ENCODE results near the gene FCHSD2. TPM values are rescaled to one million over a fixed set of nuclear protein-coding genes. Genes with fewer than 3 reads are reported as not detected.

The FCHSD2 gene
- total and polyA plus RNA-seq, 2 donors (not counting 3 experiments of a cell fraction or from before 2014, with no cell fraction given), result 20.8 to 56.9 TPM

DNA sequence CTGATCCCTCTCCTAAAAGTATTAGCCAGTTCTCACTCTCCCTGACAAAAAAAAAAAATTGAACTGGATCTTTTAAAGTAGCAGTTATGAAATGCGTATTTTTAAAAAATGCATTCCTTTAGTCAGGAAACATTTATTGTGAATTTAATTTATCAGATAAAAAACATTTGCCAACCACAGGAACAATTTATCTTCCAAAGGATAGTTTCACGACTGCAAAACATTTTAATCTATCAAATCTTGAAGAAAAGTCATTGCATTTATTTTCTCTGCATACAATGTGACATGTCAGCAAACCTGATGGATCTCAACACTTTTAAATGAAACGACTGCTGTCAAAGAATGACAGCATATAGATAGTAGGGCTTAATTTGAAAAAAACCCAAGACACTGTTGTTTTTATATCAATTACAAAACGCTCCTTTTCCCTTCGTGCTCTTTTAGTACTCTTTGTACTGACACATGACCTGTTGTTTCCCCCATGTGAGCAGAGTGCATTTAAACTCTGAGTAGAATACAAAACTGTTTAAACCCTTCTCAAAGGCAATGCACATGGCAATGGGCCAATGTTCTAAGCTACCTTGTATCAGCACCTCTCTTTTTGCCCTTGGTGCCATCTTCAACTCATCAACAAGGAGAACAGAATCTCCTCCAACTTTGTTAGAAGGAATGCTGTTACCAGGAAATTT, 220.9 kb downstream of the FCHSD2 start:
- TF ChIP-seq, protein P1, sequence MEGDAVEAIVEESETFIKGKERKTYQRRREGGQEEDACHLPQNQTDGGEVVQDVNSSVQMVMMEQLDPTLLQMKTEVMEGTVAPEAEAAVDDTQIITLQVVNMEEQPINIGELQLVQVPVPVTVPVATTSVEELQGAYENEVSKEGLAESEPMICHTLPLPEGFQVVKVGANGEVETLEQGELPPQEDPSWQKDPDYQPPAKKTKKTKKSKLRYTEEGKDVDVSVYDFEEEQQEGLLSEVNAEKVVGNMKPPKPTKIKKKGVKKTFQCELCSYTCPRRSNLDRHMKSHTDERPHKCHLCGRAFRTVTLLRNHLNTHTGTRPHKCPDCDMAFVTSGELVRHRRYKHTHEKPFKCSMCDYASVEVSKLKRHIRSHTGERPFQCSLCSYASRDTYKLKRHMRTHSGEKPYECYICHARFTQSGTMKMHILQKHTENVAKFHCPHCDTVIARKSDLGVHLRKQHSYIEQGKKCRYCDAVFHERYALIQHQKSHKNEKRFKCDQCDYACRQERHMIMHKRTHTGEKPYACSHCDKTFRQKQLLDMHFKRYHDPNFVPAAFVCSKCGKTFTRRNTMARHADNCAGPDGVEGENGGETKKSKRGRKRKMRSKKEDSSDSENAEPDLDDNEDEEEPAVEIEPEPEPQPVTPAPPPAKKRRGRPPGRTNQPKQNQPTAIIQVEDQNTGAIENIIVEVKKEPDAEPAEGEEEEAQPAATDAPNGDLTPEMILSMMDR (IDR thresholded peaks at IDR 0.05; ENCODE audit: extremely low read depth in 1 of 2, insufficient read depth in 1 of 2, low read depth in 1 of 2, low read length in 2 of 2), result no peak
- no peak for TF ChIP-seq MYC (IDR thresholded peaks at IDR 0.05; ENCODE audit: low read depth, low read length)
- TF ChIP-seq GATA2 (IDR thresholded peaks at IDR 0.05; ENCODE audit: insufficient read depth, insufficient read length, low read depth, low read length), result no peak
- TF ChIP-seq POLR2AphosphoS5 (IDR thresholded peaks at IDR 0.05; ENCODE audit: insufficient read depth, low read depth, low read length), result no peak
- no peak for TF ChIP-seq FOS (IDR thresholded peaks at IDR 0.05; ENCODE audit: borderline replicate concordance, insufficient read depth, low read length)
- TF ChIP-seq POLR2A (IDR thresholded peaks at IDR 0.05; ENCODE audit: low read depth, low read length), result no peak
- TF ChIP-seq JUN (IDR thresholded peaks at IDR 0.05; ENCODE audit: borderline replicate concordance, insufficient read depth, insufficient read length, low read depth), result no peak
- TF ChIP-seq EZH2 (IDR thresholded peaks at IDR 0.05; ENCODE audit: borderline replicate concordance, low read depth, low read length, severe bottlenecking), result no peak
- TF ChIP-seq, protein P2, sequence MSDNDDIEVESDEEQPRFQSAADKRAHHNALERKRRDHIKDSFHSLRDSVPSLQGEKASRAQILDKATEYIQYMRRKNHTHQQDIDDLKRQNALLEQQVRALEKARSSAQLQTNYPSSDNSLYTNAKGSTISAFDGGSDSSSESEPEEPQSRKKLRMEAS (IDR thresholded peaks at IDR 0.05; ENCODE audit: insufficient read depth, insufficient read length), result no peak
- no peaks in the 10 kb centered on the region for H3K9me1 ChIP-seq (replicated peaks; ENCODE audit: control insufficient read depth, extremely low read depth, insufficient read depth, low read length)
- peak; percentile 56 for DNase-seq (ENCODE audit: low read depth, low spot score)
- H3K79me2 ChIP-seq (ENCODE audit: control insufficient read depth, insufficient read depth, low read length), result peaks cover 3% of the 10 kb centered on the region
- H3K9ac ChIP-seq (replicated peaks; ENCODE audit: extremely low read depth, insufficient read depth, low read length), result no peak overlapping the region
- no peak overlapping the region for H3K27ac ChIP-seq (ENCODE audit: insufficient read depth, low read depth, low read length)
- peaks cover 4% of the 10 kb centered on the region for H3K4me1 ChIP-seq (ENCODE audit: control insufficient read depth, extremely low read depth, insufficient read depth, low read length)
- ChIA-PET CTCF (interaction anchor here (1.5 kb wide), 1 partner anchor 221 kb away, joined by 5 read pairs; the partner anchor contains the start of gene FCHSD2), POLR2A (no interaction called here)
- no peaks in the 10 kb centered on the region for H3K27me3 ChIP-seq (ENCODE audit: control insufficient read depth in 2 of 2, insufficient read depth in 2 of 2, low read length in 2 of 2)
- no peaks in the 10 kb centered on the region for H4K20me1 ChIP-seq (replicated peaks; ENCODE audit: control insufficient read depth, extremely low read depth, insufficient read depth, low read length)
- H3K4me2 ChIP-seq (ENCODE audit: insufficient read depth, low read length), result no peak overlapping the region
- H3K4me3 ChIP-seq (replicated peaks in 1 of 3; ENCODE audit: insufficient read depth in 1 of 3, low read depth in 1 of 3, low read length in 3 of 3), result no peak overlapping the region
- dilution Hi-C loops (cut with MboI; ENCODE audit: extremely low pct_ligation_motif_present, low sequenced_read_pairs) (no loop called here), intact Hi-C loops (cut with micrococcal nuclease) (loop anchor here (5.0 kb wide), 1 partner anchor 89 kb away; no protein-coding TSS in a partner anchor)
- no peak for FAIRE-seq
- no peak overlapping the region for H2AFZ ChIP-seq (ENCODE audit: low read depth, low read length)
- H3K9me3 ChIP-seq (replicated peaks; ENCODE audit: control insufficient read depth, insufficient read depth, low read length), result no peaks in the 10 kb centered on the region
- no TSS peak for BruUV-seq (replicated peaks)
- H3K36me3 ChIP-seq (ENCODE audit: control insufficient read depth in 2 of 2, extremely low read depth in 1 of 2, insufficient read depth in 2 of 2, low read length in 2 of 2), result no peaks in the 10 kb centered on the region

Data from endothelial cell of umbilical vein (primary cell).